ENCODE data around the gene CDHR1. TPM values are rescaled to one million over a fixed set of nuclear protein-coding genes. Genes with fewer than 3 reads are reported as not detected.

The CDHR1 gene
- total RNA-seq, 1 donor from 2014 or later = 4.3 TPM

GRCh38 chr10:84200537-84201243 is 6.4 kb downstream of the CDHR1 start:
- Histone ChIP-seq H3K4me3 (ENCODE audit: low read depth, low read length) (no peak overlapping the region), H3K27me3 (ENCODE audit: control insufficient read depth, insufficient read depth, low read length) (peaks cover 6% of the 10 kb centered on the region), H3K36me3 (ENCODE audit: control insufficient read depth, insufficient read depth, low read length) (no peaks in the 10 kb centered on the region)
- DNase-seq (ENCODE audit: low read depth) = no peak
- TF ChIP-seq CTCF (IDR thresholded peaks at IDR 0.05; ENCODE audit: insufficient read depth, low read length, poor library complexity, severe bottlenecking) = no peak

DNA sequence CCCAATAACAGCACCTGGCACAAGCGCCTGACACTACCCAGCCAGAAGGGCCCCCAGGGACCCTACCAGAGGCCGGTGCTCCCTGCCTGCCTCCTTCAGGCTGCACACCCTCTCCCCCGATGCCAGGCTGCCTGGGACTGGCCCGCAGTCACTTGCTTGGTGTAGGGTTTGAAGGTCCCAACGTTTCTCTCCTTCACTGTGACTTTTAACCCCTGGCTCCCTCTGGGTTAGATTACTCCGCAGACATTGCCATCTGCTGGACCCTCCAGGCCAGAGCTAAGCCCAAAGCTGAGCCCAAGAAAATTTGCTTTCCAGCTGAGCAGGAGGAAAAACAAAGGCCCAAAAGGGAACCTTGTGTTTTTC is 6.9 kb downstream of the CDHR1 start:
- Histone ChIP-seq H3K36me3 (ENCODE audit: control insufficient read depth, insufficient read depth, low read length) (no peaks in the 10 kb centered on the region), H3K4me3 (ENCODE audit: low read depth, low read length) (no peak overlapping the region), H3K27me3 (ENCODE audit: control insufficient read depth, insufficient read depth, low read length) (peaks cover under 1% of the 10 kb centered on the region)
- DNase-seq (ENCODE audit: low read depth) = no peak
- TF ChIP-seq CTCF (IDR thresholded peaks at IDR 0.05; ENCODE audit: insufficient read depth, low read length, poor library complexity, severe bottlenecking) = no peak

DNA sequence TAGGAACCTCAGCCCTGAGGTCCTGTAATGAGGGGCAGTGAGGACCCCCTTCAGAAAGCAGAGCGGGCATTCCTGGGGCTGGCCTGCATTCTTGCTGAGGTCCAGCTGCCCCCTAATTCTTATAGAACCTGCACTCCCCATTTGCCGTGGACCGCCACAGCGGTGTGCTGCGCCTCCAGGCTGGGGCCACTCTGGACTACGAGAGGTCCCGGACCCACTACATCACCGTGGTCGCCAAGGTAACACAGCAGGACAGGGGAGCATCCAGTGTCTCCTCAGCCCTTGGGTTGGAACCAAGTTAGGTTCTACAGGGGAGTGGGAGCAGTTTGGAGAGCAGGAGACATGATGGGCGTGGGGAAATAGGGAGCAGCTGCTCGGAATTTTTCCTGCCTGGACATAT is 7.3 kb downstream of the CDHR1 start:
- DNase-seq (ENCODE audit: low read depth) = no peak
- H3K36me3 ChIP-seq (ENCODE audit: control insufficient read depth, insufficient read depth, low read length) = no peaks in the 10 kb centered on the region
- no peaks in the 10 kb centered on the region for H3K27me3 ChIP-seq (ENCODE audit: control insufficient read depth, insufficient read depth, low read length)
- no peak overlapping the region for H3K4me3 ChIP-seq (ENCODE audit: low read depth, low read length)
- no peak for TF ChIP-seq CTCF (IDR thresholded peaks at IDR 0.05; ENCODE audit: insufficient read depth, low read length, poor library complexity, severe bottlenecking)

GRCh38 chr10:84202349-84202748 is 8.0 kb downstream of the CDHR1 start:
- Histone ChIP-seq H3K36me3 (ENCODE audit: control insufficient read depth, insufficient read depth, low read length) (no peaks in the 10 kb centered on the region), H3K27me3 (ENCODE audit: control insufficient read depth, insufficient read depth, low read length) (no peaks in the 10 kb centered on the region), H3K4me3 (ENCODE audit: low read depth, low read length) (no peak overlapping the region)
- DNase-seq (ENCODE audit: low read depth) = no peak
- no peak for TF ChIP-seq CTCF (IDR thresholded peaks at IDR 0.05; ENCODE audit: insufficient read depth, low read length, poor library complexity, severe bottlenecking)

- Histone ChIP-seq H3K36me3 (ENCODE audit: control insufficient read depth, insufficient read depth, low read length) (no peaks in the 10 kb centered on the region), H3K27me3 (ENCODE audit: control insufficient read depth, insufficient read depth, low read length) (no peaks in the 10 kb centered on the region), H3K4me3 (ENCODE audit: low read depth, low read length) (no peak overlapping the region)
- TF ChIP-seq CTCF (IDR thresholded peaks at IDR 0.05; ENCODE audit: insufficient read depth, low read length, poor library complexity, severe bottlenecking) = peak; percentile 63
- DNase-seq (ENCODE audit: low read depth) = no peak
These were observed 9.8 kb downstream of the CDHR1 start for GRCh38 chr10:84204122-84204521.

- H3K36me3 ChIP-seq (ENCODE audit: control insufficient read depth, insufficient read depth, low read length) = no peaks in the 10 kb centered on the region
- H3K27me3 ChIP-seq (ENCODE audit: control insufficient read depth, insufficient read depth, low read length) = no peaks in the 10 kb centered on the region
- no peak for DNase-seq (ENCODE audit: low read depth)
- H3K4me3 ChIP-seq (ENCODE audit: low read depth, low read length) = no peak overlapping the region
- TF ChIP-seq CTCF (IDR thresholded peaks at IDR 0.05; ENCODE audit: insufficient read depth, low read length, poor library complexity, severe bottlenecking) = no peak
These were observed 10.3 kb downstream of the CDHR1 start for GRCh38 chr10:84204610-84205009.

All from kidney epithelial cell (primary cell).